Fibroblast of skin of abdomen (primary cell): ENCODE measurements around the gene CCDC110. TPM values are rescaled to one million over a fixed set of nuclear protein-coding genes. Genes with fewer than 3 reads are reported as not detected.
"Not testable (repeated sequence)": the region's sequence is repeated elsewhere in the genome, so short reads cannot be mapped to it uniquely, and the experiment has no call there.

Source experiments
- DNase-seq: peaks from one replicate; pipeline ENCODE4 v3.0.0-alpha.2; 2013
- polyA plus RNA-seq, 2 experiments: library from polyadenylated mRNA; unstranded; fragments of 120-200 nt; gene quantifications; one replicate each; pipeline ENCODE4 v1.2.1, GENCODE V29; 2013; ENCODE audit not compliant: insufficient read length in 2 of 2

CCDC110 gene
- polyA plus RNA-seq (2013, experiment 1 of 2; ENCODE audit: insufficient read length): 0.51 TPM
- 0.41 TPM for polyA plus RNA-seq (2013, experiment 2 of 2; ENCODE audit: insufficient read length)

DNA sequence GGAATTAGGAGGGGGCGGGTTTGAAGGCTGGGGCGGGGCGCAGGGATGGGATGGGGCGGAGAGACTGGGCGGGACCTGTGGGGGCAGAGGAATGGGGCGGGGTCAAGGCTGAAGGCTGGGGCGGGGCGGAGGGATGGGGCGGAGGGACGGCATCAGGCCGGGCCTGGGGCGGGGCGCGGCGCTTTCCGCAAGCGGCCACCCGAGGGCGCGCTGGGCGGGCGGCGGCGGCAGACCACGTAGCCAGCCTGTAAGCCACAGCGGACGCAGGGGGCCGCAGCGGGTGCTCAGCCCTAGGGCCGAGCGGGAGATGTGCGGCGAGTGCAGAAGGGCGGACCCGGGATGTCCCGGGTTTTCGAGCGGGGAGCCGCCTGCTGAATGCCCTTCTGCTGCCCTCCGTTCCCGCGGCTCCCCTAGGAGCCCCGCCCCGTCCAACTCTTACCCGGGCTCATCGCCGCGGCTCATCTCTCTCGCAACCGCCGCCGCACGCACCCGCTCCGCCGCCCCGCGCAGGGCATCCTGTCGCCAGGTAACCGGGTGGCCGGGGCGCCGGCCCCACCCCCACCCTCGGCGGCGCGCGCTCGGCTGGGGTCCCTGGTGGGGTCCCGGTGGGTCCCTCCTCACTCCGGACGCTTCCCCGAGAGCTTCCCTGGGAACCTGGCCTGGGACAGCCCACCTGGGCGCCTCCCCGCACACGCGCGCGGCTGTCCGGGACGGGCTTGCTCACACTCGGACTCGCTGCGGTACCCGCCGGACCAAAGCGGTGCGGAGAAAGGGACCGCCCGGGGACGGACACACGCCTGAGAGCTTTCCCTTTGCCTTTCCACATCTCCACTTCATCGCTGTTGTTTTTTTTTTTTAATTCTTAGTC lies at the start of gene CCDC110:
CCDC110 (minus strand) TSS at position 499 of the 868 bp plus-strand sequence; CDS start at position 449, 50 bp downstream.
- peak; percentile 93 for DNase-seq

DNA sequence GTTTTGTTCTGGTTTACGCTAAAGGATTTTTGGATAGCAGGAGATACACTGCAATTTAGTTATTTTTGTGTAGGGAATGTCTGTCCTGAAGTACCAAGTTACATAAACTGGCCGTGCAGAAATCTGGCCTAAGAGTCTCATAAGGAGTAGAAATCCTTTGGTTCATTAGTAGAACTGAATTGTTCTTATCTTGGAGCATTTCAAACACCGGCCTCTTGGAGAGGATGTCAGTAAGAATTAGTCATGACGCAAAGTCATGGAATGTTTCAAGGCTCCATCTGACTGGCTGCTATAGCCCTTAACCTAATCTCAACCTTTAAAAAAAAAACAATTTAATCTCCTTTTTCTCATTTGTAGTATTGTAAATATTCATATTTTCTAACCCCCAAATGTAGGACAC lies 48.6 kb upstream of the CCDC110 start:
- DNase-seq: no peak

DNA sequence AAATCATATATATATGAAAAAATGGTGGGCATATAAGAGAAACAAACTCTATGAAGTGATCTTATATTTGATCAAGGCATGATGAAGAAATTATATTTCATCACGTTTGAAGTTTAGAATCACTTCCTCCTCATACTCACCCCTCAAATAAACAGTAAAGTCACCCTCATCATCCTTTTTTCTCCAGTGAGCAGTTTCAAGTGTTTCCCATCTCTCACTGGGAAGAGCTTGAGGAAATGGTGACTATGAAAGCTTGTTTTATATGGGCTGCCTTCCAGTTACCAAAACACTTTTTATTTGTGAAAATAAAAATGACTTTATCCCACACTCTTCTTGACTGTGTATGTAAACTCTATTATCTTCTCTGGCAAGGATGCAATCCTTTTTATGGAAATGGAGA lies 47.0 kb upstream of the CCDC110 start:
- DNase-seq: no peak

DNA sequence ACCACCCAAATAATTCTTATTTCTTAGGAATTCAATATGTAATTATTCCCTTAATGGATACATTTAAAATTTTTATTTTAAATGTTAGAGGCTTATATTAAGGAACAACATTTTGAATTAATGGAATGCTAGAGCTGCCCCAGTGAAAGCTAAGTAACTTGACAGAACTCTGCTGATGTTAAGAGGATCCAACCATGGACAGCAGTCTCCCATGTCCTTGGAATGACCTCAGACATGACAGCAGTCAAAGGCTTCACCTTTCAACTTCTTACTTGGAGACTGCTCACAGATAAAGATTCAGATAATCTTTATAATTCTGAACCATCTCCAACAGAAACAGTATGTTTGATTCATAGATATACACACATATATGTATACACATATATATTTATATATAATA lies 46.5 kb upstream of the CCDC110 start:
- no peak for DNase-seq

DNA sequence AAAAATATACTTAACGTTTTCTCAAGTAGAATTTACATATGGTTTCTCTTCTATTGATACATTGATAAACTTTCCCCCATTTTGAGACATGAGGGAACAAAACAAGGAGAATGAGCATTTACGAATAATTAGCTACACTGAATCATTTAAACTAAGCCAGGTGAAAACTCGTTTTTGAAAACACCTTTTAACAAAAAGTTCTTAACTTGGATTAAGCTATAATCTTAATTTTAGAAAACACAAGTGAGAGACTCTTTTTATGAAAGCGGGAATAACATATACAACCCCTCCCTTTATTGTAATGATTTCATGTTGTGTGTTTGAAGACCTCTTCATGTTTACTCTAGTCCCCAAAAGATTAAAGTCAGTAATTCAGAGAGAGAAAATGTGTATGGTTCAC lies 43.7 kb upstream of the CCDC110 start:
- DNase-seq: no peak

DNA sequence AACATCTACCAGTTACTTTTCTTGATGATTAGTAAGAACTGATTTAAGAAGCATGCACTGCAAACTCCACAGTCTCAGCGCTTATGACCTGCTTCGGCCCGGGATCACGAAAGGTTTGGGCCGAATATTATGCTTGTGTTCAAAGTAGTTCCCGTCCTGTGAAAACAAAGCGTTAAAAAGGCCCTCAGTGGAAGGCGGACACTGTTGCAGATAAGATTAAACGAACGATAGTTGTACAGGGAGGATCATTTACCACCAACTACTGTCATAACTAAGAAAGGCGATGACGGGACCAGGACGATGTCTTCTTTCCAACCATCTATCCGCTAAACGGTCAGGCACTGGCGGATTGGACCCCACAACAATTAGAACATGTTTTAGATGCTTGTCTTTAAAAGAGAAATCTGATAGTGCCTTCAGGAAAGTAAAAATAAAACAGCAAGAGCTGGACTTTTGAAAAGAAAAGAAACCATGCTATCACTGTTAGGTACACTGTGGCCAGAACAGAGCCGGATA lies 42.7 kb upstream of the CCDC110 start:
- no peak for DNase-seq

DNA sequence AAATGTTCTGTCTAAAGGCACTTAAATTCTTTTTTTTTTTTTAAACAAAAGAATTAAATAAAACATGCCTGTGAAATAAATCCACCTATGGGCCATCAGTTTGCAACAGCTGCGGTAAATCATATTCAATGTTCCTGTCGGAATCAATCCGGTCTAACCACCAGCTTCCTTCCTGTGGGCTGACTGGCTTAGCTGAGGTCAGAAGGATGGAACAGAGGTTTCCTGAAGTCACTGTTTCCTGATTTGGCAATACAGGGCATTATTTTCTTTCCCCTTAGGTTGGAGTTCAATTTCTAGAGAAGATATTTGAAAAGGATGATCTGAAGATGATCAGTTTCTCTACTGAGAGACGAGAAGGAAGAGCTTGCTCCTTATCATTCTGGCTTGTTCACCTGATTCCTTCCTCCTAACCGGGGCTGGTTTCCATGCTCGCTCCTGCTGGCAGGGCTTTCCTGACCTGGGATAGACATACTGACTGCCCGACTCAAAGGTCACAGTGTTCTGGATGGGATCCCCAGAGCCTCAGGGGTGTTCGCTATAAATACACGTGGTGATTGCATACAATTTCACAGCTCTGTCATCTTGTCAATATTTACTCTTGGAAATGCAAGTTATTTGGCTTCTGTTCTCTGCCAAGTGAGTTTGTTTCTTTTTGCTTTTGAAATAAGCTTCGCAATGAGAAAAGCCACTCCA lies 42.1 kb upstream of the CCDC110 start:
- peak; percentile 18 for DNase-seq

DNA sequence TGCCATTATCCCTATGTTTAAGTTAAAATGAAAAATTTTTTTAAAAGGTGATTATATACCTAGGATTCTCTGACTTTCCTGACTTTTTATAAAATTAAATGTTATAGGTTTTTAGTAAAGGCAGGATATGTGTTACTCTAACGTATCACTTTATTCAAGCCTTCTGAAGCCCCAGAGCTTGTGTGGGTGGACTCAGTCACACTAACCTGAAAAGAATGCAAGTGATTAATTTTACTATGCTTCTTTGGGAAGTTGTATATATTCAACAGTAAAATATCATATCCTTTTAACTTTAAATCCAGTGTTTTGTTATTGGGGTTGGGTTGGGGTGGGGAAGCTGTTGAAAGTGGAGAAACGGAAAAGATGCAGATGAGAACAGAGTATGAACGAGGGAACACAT lies 41.0 kb upstream of the CCDC110 start:
- peak; percentile 55 for DNase-seq

DNA sequence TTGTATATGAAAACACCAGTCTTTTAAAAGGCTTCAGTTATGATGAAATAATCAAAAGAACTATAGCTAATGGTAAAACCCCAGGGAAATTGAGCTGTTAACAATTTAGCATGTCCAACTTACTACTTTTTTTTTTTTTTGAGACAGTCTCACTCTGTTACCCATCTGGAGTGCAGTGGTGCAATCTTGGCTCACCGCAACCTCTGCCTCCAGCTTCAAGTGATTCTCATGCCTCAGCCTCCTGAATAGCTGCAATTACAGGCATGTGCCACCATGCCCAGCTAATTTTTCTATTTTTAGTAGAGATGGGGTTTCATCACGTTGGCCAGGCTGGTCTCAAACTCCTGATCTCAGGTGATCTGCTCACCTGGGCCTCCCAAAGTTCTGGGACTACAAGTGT lies 39.7 kb upstream of the CCDC110 start:
- DNase-seq: not testable (repeated sequence)

DNA sequence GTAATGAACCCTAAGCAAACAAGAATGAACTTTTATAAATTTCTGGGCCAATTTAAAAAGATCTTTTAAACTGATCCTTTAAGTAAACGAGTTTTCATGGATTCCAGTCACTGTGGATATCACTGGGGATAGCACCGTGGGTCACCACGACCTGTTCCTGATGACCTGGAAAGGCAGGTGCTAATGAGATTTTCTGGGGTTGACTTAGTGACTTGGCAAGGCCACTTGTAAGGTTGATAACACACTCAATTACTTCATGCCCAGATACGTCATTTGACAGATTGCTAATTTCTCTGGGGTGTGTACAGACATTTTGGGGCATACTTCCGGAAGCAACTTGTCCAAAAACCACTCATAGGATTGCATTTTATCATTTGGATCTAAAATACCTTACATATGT lies 39.3 kb upstream of the CCDC110 start:
- DNase-seq: no peak

DNA sequence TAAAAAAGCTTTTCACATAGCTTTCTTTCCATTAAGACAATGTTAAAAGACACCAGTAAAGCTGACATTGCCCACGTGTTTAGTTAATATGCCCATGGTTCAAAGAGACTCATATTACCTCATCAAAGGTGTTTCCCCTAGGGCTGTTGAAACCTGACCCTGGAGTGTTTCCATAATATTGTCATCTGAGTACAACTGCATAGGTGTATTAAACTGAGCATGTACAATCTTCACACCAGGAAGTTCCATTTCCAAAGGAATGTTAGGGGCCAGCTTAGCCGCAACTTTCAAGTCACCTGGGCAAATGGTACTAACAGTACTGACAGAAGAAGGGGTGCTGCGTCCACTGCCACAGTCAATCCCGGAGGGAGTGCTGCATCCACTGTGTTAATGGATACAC lies 36.6 kb upstream of the CCDC110 start:
- DNase-seq: no peak

DNA sequence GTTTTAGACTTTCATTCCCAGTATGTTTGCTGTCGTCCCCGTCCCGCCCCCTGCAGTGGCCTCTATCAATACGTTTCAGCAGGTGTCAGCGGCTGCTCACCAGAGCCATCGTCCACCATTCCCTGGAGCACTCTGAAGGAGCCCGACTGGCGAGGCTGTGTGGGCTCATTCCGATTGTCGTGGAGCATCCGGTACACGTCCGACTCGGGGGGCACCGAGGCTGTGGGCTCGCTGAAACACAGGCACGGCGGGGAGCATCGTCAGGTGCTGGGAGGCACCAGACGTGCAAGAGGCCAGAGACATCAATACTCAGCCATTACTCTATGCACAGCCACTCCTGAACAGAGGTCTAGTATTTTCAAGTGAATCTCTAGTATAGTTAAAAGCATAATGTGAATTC lies 34.9 kb upstream of the CCDC110 start:
- no peak for DNase-seq

DNA sequence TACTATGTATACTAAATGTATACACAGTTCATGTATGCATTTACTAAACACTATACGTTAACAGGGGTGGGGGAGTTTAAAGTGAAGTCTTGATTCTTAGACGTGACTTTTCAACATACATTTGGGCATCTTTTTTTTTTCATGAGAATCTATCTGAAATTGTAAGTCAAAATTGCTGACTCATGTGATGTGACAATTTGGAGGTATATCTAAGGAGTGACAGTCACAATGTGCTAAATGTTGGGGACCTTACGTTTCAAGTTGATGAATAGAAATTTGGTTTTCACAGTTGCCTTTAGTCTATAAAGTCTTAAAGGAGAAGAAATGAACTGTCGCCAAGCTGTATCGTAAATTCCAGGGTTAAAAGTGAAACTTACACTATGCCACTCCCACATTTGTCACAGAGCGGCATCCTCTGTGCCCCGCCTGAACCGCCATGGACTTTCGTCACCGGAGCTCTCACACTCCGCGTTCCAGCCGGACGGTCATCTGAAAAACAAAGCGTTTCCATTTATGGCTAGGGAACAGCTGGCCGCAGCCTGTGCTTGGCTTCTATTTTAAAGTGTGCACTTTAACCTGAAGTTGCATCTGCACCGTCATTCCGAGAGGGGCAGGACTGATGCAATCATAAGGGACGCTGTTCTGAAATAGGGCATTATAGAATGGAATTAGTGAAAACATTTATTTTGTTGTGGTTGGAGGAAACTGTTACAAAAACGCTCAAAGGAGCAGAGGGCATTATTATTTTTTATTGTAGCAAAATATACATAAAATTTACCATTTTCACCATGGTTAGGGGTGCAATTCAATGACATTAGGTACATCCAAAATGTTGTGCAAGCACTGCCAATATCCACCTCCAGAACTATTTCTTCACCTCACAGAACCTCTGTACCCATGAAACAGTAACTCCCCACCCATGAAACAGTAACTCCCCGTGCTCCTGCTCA lies 32.8 kb upstream of the CCDC110 start:
- peak; percentile 12 for DNase-seq

DNA sequence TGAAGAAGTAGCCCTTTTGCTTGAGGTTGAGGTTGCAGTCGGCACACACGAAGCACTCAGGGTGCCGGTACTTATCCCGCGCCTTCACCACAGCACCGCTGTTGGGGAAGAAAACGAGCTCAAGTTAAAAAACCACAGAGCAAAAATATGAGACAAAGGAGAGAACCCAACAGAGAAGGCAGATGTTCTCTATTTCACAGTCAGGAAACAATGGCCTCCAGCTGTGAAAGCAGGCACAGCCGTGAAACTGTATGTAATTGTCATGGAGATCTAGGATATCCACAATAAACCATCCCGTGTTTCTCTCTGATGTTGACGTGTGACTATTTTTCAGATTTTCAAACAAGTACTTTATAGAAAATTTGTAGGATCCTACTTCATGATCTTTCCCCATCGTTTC lies 30.9 kb upstream of the CCDC110 start:
- no peak for DNase-seq

DNA sequence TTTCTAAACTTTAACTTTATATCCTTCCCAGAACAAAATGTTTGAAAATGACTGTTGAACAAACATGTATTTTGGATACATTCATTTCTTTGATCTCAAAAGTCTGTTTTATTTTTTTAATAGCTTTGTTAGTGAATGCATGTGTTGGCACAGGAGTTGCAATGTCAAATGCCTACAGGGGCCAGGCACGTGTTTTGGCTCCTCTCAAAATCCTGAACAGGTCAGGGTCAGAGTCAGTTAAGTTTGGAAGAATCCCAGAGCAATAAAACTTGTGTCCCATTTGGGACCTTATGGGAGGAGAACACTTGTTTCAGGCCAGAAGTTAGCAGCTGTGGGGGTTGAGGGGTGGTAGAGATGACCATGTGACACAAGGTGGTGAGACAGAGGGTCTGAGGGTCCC lies 29.0 kb upstream of the CCDC110 start:
- DNase-seq: no peak

DNA sequence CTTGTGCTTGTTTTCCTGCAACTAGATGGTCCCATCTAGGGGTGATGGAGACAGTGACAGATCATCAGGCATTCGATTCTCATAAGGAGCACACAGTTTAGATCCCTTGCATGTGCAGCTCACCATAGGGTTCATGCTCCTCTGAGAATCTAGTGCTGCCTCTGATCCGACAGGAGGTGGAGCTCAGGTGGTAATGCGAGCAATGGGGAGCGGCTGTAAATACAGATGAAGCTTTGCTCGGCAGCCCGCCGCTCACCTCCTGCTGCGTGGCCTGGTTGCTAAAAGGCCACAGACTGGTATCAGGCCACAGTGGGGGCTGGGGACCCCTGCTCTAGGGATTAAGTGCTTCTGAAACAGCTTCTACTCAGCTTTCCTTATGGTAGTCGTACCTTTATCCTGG lies 28.5 kb upstream of the CCDC110 start:
- DNase-seq: no peak

DNA sequence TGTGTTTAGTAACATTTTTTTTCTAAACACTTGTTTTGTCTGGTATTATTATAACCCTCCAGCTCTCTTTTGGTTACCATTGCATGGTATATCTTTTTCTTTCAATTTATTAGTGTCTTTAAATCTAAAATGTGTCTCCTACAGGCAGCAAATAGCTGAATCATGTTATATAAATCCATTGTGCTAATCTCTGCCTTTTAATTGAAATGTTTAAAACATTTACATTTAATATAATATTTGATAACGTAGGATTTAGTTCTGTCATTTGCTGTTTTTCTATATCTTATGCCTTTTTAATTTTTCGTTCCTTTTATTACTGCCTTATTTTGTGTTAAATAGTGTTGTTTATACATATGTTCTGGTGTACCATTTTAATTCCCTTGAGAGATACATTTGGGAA lies 17.1 kb upstream of the CCDC110 start:
- no peak for DNase-seq

DNA sequence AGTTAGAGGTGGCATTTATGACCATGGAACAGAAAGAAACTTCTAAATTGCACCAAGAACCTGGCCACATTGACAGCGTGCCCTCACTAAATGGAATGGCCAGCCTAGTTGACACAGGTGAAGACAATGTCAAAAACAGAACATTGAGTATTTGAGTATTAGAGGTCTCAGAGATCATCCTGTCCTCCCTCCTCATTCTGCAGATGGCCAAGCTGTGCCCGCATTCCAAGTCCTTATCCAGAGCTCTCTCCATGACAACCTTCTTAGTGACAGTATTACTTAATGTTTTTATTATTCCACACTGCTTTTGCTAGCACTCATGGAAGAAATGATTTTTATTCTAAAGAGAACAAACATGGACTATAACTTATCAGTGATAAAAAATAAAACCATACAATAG lies 9.9 kb upstream of the CCDC110 start:
- no peak for DNase-seq

DNA sequence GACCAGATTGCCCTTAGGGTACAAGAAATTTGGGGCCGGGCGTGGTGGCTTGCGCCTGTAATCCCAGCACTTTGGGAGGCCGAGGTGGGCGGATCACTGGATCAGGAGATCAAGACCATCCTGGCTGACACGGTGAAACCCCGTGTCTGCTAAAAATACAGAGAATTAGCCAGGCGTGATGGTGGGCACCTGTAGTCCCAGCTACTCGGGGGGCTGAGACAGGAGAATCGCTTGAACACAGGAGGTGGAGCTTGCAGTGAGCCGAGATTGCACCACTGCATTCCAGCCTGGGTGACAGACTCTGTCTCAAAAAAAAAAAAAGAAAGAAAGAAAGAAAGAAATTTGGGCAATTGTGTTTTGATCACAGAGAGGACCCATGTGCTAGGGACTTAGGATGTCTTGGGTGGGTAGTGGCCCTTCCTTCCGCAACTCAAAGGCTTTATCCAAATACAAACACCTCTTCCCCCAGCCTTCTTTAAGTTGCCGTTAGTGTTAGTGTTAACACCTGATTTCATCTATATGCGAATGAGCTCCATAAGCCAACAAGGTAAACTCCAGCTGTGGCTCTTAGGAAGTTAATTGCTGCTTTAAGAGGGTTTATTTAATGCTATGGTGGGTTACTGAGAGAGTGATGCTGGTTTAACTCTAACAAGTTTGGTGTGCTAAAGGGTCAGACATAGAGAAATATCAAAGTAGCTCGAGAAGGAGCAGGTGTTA lies 8.6 kb upstream of the CCDC110 start:
- no peak for DNase-seq

DNA sequence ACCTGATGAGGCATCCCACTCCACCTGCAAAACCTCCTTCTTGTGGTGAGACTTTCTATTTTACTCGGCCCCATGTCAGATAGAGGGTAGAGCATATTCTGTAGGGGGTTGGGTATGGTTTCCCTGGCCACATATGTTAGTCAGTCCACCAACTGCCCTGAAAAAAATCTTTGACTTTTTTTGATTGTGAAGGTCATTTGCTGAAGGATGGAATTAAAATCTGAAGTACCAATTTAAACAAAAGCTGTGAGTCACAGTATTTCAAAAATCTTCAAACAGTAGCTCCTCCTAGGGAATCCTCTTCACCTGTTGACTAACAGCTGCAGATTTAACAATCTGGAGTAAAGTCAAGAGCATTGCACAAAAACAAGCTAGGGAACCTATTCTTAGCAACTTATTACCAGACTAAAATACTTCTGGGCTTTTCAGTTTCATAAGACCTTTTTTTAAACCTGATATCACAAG lies 8.0 kb upstream of the CCDC110 start:
- DNase-seq: no peak

DNA sequence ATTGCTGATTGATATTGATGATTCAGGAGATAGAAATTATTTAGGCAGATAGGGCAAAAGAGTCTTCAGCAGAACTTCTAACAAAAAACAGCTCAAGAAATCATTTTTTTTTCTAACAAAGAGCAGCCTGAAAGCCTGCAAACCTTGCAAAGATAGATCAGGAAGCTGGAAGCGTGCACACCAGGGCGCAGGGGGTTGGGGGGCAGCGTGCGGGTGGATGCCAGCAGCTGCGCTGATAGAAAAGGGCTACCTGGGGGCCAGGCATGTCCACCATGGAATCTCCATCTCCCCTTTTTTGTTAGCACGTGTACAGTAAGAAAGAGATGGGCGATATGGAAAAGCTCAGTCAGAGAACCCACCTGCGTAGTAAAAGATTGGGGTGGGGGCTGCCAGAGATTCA lies 1.7 kb upstream of the CCDC110 start:
- no peak for DNase-seq

DNA sequence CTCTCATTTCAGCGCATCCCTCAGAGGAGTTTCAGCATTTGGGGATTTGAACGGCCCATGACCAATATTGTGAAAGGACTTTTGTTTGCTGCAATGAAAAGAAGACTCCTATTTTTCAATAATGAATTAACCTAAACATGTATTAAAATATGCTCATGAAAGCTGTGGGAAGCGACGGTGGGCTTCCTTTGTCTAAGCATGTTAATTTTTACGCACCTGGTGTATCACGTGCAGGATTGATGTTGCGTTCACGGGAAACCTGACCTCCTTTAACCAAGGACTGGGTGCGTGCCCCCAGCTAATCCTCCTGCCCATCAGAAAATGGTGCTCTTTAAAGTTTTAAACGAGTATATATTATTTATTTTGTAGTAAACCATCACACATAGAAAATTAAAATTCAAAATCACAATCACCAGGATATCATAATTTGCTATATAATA lies 590 bp upstream of the CCDC110 start:
- DNase-seq: no peak
